Measurements from ENCODE around the gene CELSR1. TPM values are rescaled to one million over a fixed set of nuclear protein-coding genes. Genes with fewer than 3 reads are reported as not detected.
A peak's percentile ranks its signal among the peaks of the same experiment; 100 is the strongest.

Gene CELSR1
- total RNA-seq, 1 donor from 2014 or later, result 5.1 TPM

DNA sequence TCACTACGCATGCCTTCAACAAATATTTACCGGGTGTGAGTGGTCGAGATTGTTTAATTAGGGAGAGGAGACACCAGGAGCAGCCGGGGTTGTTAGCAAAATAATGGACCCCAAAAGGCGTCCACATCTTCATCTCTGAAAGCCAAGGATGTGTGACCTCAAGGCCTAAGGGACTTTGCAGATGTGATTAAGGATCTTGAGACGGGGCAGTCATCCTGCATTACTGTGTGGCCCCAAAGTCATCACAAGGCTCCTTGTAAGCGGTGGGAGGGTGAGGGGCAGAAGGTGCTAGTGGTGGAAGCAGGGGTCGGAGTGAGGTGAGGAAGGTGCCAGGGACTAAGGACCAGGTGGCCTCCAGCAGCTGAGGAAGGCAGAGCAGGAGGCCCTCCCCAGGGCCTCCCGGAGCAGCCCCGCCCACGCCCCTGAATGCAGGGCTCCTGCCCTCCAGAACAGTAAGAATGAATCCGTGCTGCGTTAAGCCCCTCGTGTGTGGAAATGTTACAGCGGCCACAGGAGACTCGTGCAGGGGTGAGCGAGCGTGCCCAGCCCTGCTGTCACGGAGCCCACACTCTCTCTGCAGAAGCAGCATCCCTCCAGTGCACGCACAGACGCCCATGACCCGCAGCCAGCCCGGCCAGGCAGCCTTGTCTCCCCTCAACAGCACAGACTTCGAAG lies 83.5 kb downstream of the CELSR1 start:
- Mint-ChIP-seq H3K36me3 (ENCODE audit: low read depth) (no peaks in the 10 kb centered on the region), H3K27ac (ENCODE audit: unreplicated experiment) (no peak overlapping the region), H3K9me3 (no peaks in the 10 kb centered on the region), H3K4me1 (peaks cover 48% of the 10 kb centered on the region), H3K27me3 (ENCODE audit: low read depth) (peaks cover 7% of the 10 kb centered on the region), H3K4me3 (peak overlapping the region; percentile 70)
- TF ChIP-seq, protein P1, sequence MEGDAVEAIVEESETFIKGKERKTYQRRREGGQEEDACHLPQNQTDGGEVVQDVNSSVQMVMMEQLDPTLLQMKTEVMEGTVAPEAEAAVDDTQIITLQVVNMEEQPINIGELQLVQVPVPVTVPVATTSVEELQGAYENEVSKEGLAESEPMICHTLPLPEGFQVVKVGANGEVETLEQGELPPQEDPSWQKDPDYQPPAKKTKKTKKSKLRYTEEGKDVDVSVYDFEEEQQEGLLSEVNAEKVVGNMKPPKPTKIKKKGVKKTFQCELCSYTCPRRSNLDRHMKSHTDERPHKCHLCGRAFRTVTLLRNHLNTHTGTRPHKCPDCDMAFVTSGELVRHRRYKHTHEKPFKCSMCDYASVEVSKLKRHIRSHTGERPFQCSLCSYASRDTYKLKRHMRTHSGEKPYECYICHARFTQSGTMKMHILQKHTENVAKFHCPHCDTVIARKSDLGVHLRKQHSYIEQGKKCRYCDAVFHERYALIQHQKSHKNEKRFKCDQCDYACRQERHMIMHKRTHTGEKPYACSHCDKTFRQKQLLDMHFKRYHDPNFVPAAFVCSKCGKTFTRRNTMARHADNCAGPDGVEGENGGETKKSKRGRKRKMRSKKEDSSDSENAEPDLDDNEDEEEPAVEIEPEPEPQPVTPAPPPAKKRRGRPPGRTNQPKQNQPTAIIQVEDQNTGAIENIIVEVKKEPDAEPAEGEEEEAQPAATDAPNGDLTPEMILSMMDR (conservative IDR thresholded peaks at IDR 0.05), result no peak
- DNase-seq (ENCODE audit: low read depth, low spot score), result no peak

DNA sequence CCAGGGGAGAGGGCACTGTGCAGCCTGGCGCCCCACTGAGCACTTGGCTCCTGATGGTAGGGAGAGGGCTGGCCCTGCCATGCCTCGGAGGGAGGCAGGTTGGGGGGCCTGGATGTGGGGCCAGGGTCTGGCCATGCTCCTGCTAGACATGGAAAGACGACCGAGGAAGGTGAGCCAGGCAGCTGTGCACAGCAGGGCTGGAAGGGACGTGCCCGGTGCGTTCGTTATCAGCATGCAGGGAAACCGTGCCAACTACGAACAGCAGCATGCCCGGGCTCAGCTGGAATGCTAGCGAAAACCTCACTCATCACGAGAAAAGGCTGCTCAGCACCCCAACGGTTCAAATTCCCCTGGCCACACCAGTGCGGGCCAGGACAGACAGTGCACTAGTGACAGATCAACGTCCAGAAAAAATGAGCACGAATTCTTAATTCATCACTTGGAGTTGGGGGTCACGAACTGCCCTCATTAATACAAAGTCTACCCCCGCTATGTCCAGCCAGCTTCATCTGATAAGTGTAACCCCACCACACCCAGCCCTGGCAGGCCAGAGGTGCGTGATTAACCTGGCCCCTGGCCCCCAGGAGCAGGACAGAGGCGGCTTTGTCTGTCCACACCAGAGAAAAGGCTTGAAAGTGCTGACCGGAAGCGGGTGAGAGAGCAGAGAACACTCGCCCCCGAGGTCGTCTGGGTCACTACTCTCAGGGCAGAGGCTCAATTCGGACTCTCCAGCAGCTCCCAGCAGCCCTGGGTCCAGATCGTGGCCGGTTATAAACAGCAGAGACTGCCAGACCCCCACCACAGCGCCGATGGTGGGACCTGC lies 84.2 kb downstream of the CELSR1 start:
- TF ChIP-seq, protein P1 (conservative IDR thresholded peaks at IDR 0.05), result no peak
- Mint-ChIP-seq H3K4me1 (peaks cover 45% of the 10 kb centered on the region), H3K4me3 (peak overlapping the region; percentile 70), H3K9me3 (peaks cover 2% of the 10 kb centered on the region), H3K27me3 (ENCODE audit: low read depth) (peaks cover 7% of the 10 kb centered on the region), H3K36me3 (ENCODE audit: low read depth) (no peaks in the 10 kb centered on the region), H3K27ac (ENCODE audit: unreplicated experiment) (no peak overlapping the region)
- peak; percentile 42 for DNase-seq (ENCODE audit: low read depth, low spot score)

DNA sequence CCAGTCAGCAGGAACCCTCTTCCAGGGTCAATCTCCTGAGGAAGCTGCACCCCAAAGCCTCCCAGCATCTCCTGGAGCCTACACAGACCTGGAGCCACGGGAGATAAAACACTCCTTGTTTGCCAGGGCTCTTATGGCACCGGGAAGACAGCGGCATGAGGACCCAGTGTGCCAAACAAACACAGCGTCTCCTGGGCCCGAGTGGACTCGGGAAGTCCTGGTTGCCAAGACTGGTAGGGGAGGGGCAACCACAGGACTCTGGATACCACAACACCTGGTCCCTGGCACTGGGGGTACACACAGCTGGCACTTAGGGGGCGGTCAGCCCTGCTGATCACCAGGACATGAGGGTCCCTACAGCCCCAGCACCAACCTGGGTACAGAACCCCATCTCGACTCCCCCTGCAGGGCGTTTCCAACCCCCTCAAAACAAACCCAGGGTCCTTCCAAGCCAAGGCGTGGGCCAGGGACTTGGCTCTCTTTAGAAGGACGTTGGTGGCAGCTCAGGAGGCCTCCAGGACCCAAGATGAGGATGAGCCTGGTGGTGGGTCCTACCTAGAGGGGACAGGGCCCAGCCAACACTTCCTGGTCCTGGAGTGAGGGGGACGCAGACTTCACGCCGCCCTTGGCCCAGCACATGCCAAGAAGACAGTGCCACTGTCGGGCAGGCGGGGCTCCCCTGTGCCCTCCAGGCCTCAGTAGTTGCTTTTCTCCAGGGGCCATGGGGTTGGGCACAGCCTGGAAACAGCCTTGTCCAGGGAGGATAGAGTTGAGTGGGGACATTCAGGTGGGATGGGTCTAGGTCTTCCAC lies 85.0 kb downstream of the CELSR1 start:
- H3K4me3 Mint-ChIP-seq, result no peak overlapping the region
- H3K4me1 Mint-ChIP-seq, result peaks cover 37% of the 10 kb centered on the region
- H3K27me3 Mint-ChIP-seq (ENCODE audit: low read depth), result peaks cover 5% of the 10 kb centered on the region
- TF ChIP-seq, protein P1 (conservative IDR thresholded peaks at IDR 0.05), result no peak
- peaks cover 2% of the 10 kb centered on the region for H3K9me3 Mint-ChIP-seq
- no peak for DNase-seq (ENCODE audit: low read depth, low spot score)
- H3K36me3 Mint-ChIP-seq (ENCODE audit: low read depth), result no peaks in the 10 kb centered on the region
- H3K27ac Mint-ChIP-seq (ENCODE audit: unreplicated experiment), result no peak overlapping the region

DNA sequence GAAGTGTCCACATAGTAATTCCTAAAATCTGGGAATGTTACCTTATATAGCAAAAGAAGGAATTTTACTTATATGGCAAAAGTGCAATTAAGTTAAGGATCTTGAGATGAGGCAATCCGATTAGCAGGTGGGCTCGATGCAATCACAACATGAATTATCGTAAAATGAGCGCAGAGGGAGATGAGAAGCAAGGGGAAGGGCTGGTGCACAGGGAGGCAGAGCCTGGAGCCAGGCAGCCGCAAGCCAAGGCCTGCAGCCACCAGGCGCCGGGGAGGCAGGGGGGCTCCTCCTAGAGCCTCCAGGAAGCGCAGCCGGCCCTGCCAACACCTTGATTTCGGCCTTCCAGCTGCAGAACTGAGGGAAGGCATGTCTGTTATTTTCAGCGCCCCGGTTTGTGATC lies 85.7 kb downstream of the CELSR1 start:
- Mint-ChIP-seq H3K4me3 (no peak overlapping the region), H3K27ac (ENCODE audit: unreplicated experiment) (no peak overlapping the region), H3K4me1 (peaks cover 35% of the 10 kb centered on the region), H3K27me3 (ENCODE audit: low read depth) (peaks cover 5% of the 10 kb centered on the region), H3K36me3 (ENCODE audit: low read depth) (no peaks in the 10 kb centered on the region), H3K9me3 (peaks cover 2% of the 10 kb centered on the region)
- TF ChIP-seq, protein P1 (conservative IDR thresholded peaks at IDR 0.05), result no peak
- DNase-seq (ENCODE audit: low read depth, low spot score), result no peak

DNA sequence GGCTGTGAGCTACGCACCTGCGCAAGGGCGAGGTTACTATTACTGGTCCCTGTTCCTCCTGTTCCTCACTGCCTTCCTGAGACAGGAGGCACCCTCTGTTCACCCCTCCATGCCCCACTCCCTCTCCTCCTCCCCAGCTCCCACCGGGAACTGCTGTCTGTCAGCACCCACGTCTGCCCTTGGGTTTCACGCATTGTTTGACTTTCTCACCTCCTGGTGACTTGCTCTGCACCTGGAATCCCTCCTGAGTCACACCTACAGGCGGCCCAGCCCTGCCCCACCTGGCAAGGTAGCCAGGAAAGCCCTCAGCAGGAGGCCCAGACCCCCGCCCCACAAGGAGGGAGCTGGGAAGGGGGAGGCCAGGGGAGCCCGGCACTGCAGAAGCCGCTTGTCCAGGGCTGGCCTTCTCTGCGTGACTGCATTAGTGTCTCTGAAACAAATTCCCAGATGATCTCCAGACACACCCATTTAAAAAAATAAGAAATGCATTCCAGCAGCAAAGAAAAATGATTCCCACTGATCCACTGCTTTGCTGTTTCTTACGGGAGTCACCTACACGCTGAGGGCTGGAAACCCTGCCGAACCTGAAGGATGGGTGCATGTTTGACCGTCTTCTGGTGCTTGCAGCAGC lies 86.4 kb downstream of the CELSR1 start:
- TF ChIP-seq, protein P1 (conservative IDR thresholded peaks at IDR 0.05), result no peak
- peaks cover 5% of the 10 kb centered on the region for H3K27me3 Mint-ChIP-seq (ENCODE audit: low read depth)
- no peak for DNase-seq (ENCODE audit: low read depth, low spot score)
- no peaks in the 10 kb centered on the region for H3K36me3 Mint-ChIP-seq (ENCODE audit: low read depth)
- H3K4me3 Mint-ChIP-seq, result no peak overlapping the region
- H3K9me3 Mint-ChIP-seq, result peaks cover 2% of the 10 kb centered on the region
- no peak overlapping the region for H3K27ac Mint-ChIP-seq (ENCODE audit: unreplicated experiment)
- H3K4me1 Mint-ChIP-seq, result peaks cover 34% of the 10 kb centered on the region

Data from neural crest cell (in vitro differentiated cells).